KMS-11 (cell line): ENCODE data around the gene GPX5.
"Not testable (repeated sequence)": the region's sequence is repeated elsewhere in the genome, so short reads cannot be mapped to it uniquely, and the experiment has no call there.

Experiments used
- H2AFZ ChIP-seq: fragments of 200-600 bp; sonication (generic); 2 replicates; pipeline ENCODE4 v1.6.1; 2016; ENCODE audit warnings: antibody characterized with exemption, mixed run types, low read depth
- H3K27ac ChIP-seq: fragments of 200-600 bp; sonication (generic); 2 replicates; pipeline ENCODE4 v1.6.1; 2016; ENCODE audit warnings: mild to moderate bottlenecking, mixed run types
- H3K27me3 ChIP-seq: fragments of 200-600 bp; sonication (generic); 2 replicates; pipeline ENCODE4 v1.6.1; 2017; ENCODE audit warnings: mild to moderate bottlenecking, low read depth, mixed run types, moderate library complexity; ENCODE audit not compliant: insufficient read depth
- H3K36me3 ChIP-seq: fragments of 200-600 bp; sonication (generic); 2 replicates; pipeline ENCODE4 v1.6.1; 2017; ENCODE audit warnings: mild to moderate bottlenecking, mixed run types; ENCODE audit not compliant: insufficient read depth
- H3K4me1 ChIP-seq: fragments of 200-600 bp; sonication (generic); 2 replicates; pipeline ENCODE4 v1.6.1; 2016; ENCODE audit warnings: mild to moderate bottlenecking, low read depth, mixed run types; ENCODE audit not compliant: poor library complexity, severe bottlenecking
- H3K4me2 ChIP-seq: fragments of 200-600 bp; sonication (generic); 2 replicates; pipeline ENCODE4 v1.7.0; 2016; ENCODE audit warnings: mild to moderate bottlenecking, mixed run types
- H3K4me3 ChIP-seq: fragments of 200-600 bp; sonication (generic); IDR thresholded peaks from 2 replicates; pipeline ENCODE4 v1.6.1; 2017; ENCODE audit warnings: low read depth, low read length, mixed read lengths; ENCODE audit not compliant: insufficient read depth
- H3K79me2 ChIP-seq: fragments of 200-600 bp; sonication (generic); 2 replicates; pipeline ENCODE4 v1.6.1; 2016; ENCODE audit warnings: low read depth, mixed run types; ENCODE audit not compliant: insufficient read depth
- H3K9ac ChIP-seq: fragments of 200-600 bp; sonication (generic); 2 replicates; pipeline ENCODE4 v1.6.1; 2016; ENCODE audit warnings: mild to moderate bottlenecking, mixed run types
- H4K20me1 ChIP-seq: fragments of 200-600 bp; sonication (generic); 2 replicates; pipeline ENCODE4 v1.6.1; 2016; ENCODE audit warnings: mild to moderate bottlenecking, mixed run types; ENCODE audit not compliant: insufficient read depth
- CTCF ChIP-seq: fragments of 200-600 bp; sonication (generic); conservative IDR thresholded peaks from 2 replicates; pipeline ENCODE4 v1.6.1; 2017; ENCODE audit warnings: low read depth, mild to moderate bottlenecking, antibody characterized with exemption, low read length, moderate library complexity, mixed read lengths

The GPX5 gene

GRCh38 chr6:28506807-28507475 is 18.7 kb upstream of the GPX5 start:
- H2AFZ ChIP-seq, result no peak overlapping the region

DNA sequence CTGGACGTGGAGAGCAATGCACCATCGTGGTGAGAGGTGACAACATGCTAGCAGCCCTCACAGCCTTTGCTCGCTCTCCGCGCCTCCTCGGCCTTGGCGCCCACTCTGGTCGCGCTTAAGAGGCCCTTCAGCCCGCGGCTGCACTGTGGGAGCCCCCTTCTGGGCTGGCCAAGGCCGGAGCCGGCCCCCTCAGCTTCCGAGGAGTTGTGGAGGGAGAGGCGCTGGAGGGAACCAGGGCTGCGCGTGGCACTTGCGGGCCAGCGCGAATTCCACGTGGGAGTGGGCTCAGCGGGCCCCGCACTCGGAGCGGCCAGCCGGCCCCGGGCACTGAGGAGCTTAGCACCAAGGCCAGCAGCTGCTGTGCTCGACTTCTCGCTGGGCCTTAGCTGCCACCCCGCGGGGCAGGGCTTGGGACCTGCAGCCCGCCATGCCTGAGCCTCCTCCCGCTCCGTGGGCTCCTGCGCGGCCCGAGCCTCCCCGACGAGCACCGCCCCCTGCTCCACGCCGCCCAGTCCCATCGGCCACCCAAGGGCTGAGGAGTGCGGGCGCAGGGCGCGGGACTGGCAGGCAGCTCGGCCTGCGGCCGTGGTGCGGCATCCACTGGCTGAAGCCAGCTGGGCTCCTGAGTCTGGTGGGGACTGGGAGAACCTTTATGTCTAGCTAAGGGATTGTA is 13.9 kb upstream of the GPX5 start:
- Histone ChIP-seq H3K4me2 (no peak overlapping the region), H3K4me1 (no peaks in the 10 kb centered on the region), H4K20me1 (no peaks in the 10 kb centered on the region), H3K79me2 (no peaks in the 10 kb centered on the region), H3K9ac (no peak overlapping the region), H3K4me3 (no peak overlapping the region), H3K27ac (no peak overlapping the region), H3K27me3 (no peaks in the 10 kb centered on the region), H2AFZ (no peak overlapping the region), H3K36me3 (no peaks in the 10 kb centered on the region)
- TF ChIP-seq CTCF, result no peak

More at GRCh38 chr6:28506807-28507475, 18.7 kb upstream of the GPX5 start:
- Histone ChIP-seq H4K20me1 (no peaks in the 10 kb centered on the region), H3K4me2 (no peak overlapping the region), H3K4me1 (no peaks in the 10 kb centered on the region), H3K9ac (no peak overlapping the region), H3K27me3 (no peaks in the 10 kb centered on the region), H3K79me2 (no peaks in the 10 kb centered on the region), H3K4me3 (no peak overlapping the region), H3K27ac (no peak overlapping the region), H3K36me3 (no peaks in the 10 kb centered on the region)
- TF ChIP-seq CTCF, result no peak

DNA sequence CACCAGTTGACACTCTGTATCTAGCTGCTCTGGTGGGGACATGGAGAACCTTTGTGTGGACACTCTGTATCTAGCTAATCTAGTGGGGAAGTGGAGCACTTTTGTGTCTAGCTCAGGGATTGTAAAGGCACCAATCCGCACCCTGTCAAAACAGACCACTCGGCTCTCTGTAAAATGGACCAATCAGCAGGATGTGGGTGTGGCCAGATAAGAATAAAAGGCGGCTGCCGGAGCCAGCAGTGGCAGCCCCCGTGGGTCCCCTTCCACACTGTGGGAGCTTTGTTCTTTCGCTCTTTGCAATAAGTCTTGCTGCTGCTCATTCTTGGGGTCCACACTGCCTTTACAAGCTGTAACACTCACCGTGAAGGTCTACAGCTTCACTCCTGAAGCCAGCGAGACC is 13.3 kb upstream of the GPX5 start:
- not testable (repeated sequence) for H2AFZ ChIP-seq, H3K36me3 ChIP-seq, H4K20me1 ChIP-seq, H3K27me3 ChIP-seq, H3K79me2 ChIP-seq, H3K9ac ChIP-seq, H3K4me2 ChIP-seq, H3K4me3 ChIP-seq, H3K4me1 ChIP-seq, H3K27ac ChIP-seq

- H3K27me3 ChIP-seq, result no peaks in the 10 kb centered on the region
- no peak for TF ChIP-seq CTCF
- H3K4me1 ChIP-seq, result no peaks in the 10 kb centered on the region
- no peak within 1 kb of the TSS for H3K27ac ChIP-seq
- no peak within 1 kb of the TSS for H3K9ac ChIP-seq
- no peaks in the 10 kb centered on the region for H4K20me1 ChIP-seq
- H2AFZ ChIP-seq, result no peak within 1 kb of the TSS
- no peak within 1 kb of the TSS for H3K4me2 ChIP-seq
- H3K79me2 ChIP-seq, result no peaks in the 10 kb centered on the region
- no peak within 1 kb of the TSS for H3K4me3 ChIP-seq
- no peaks in the 10 kb centered on the region for H3K36me3 ChIP-seq
Measured at GRCh38 chr6:28515676-28516075, 10.0 kb upstream of the GPX5 start, which contains the start of gene GPX6. GPX6 (minus strand) TSS chr6:28515793; CDS start chr6:28515743, 50 bp downstream.

DNA sequence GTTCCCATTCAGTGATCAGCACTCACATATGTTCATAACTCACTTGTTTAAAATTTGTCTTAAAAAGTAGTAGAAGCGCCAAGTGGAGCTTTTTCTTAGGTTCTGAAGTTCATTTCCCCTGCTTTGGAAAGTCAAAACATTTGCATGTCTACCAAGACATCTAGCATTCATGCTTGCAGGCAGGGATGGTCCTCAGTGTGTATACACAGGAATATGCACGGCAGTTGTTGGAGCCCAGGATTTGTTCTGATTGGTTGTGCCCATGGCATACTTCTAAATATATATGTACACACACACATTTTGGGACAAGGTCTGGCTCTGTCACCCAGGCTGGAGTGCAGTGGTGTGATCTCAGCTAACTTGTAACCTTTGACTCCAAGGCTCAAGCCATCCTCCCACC is 7.7 kb upstream of the GPX5 start:
- no peaks in the 10 kb centered on the region for H3K4me1 ChIP-seq
- H3K27me3 ChIP-seq, result no peaks in the 10 kb centered on the region
- H3K4me3 ChIP-seq, result no peak overlapping the region
- no peak overlapping the region for H2AFZ ChIP-seq
- H3K4me2 ChIP-seq, result no peak overlapping the region
- H3K36me3 ChIP-seq, result no peaks in the 10 kb centered on the region
- no peak for TF ChIP-seq CTCF
- no peak overlapping the region for H3K27ac ChIP-seq
- H3K9ac ChIP-seq, result no peak overlapping the region
- H3K79me2 ChIP-seq, result no peaks in the 10 kb centered on the region
- no peaks in the 10 kb centered on the region for H4K20me1 ChIP-seq
